GM19397 (cell line): ENCODE results near the gene CTF1.
"Not testable (repeated sequence)": the region's sequence is repeated elsewhere in the genome, so short reads cannot be mapped to it uniquely, and the experiment has no call there.

Experiments
- ATAC-seq: cut with Tn5 transposase; IDR thresholded peaks from one replicate; pipeline ENCODE4 v1.9.1; 2021; ENCODE audit warnings: mild to moderate bottlenecking, moderate library complexity; ENCODE audit not compliant: unreplicated experiment

Gene CTF1

GRCh38 chr16:30887927-30888326 lies 8.5 kb upstream of the CTF1 start:
- no peak for ATAC-seq

GRCh38 chr16:30888856-30889499 lies 7.4 kb upstream of the CTF1 start:
- no peak for ATAC-seq

- no peak for ATAC-seq
These were observed 6.7 kb upstream of the CTF1 start for GRCh38 chr16:30889721-30890120.

GRCh38 chr16:30891043-30891823 lies 5.2 kb upstream of the CTF1 start:
- not testable (repeated sequence) for ATAC-seq

GRCh38 chr16:30892670-30893416 lies 3.6 kb upstream of the CTF1 start:
- ATAC-seq = no peak

GRCh38 chr16:30893417-30893743 lies 3.0 kb upstream of the CTF1 start:
- peak; percentile 7 for ATAC-seq

- peak; percentile 80 for ATAC-seq
These were observed 2.5 kb upstream of the CTF1 start, which contains the start of gene BCL7C for GRCh38 chr16:30893744-30894539. TSS of gene BCL7C (minus strand) at chr16:30894077. CDS start at chr16:30893944, 133 bp downstream.

GRCh38 chr16:30894540-30895368 lies 1.7 kb upstream of the CTF1 start:
- ATAC-seq = no peak

GRCh38 chr16:30895627-30896260 lies 670 bp upstream of the CTF1 start:
- no peak for ATAC-seq

- ATAC-seq = peak; percentile 36
These were observed 697 bp downstream of the CTF1 start for GRCh38 chr16:30896889-30897733.

- no peak for ATAC-seq
These were observed 3.4 kb downstream of the CTF1 start for GRCh38 chr16:30899794-30900193.

GRCh38 chr16:30900588-30900987 lies 4.2 kb downstream of the CTF1 start:
- no peak for ATAC-seq

- ATAC-seq = no peak
These were observed 5.0 kb downstream of the CTF1 start for GRCh38 chr16:30901201-30902028.

- ATAC-seq = peak; percentile 58
These were observed 5.9 kb downstream of the CTF1 start for GRCh38 chr16:30902029-30902972.

- ATAC-seq = no peak
These were observed 6.6 kb downstream of the CTF1 start for GRCh38 chr16:30903002-30903401.

- ATAC-seq = no peak
These were observed 7.2 kb downstream of the CTF1 start for GRCh38 chr16:30903596-30903995.
